Muscle layer of colon (tissue), 2 donors: Measurements from ENCODE around the gene TIFAB.

ENCODE experiments used
- H3K27ac ChIP-seq: one replicate; pipeline ENCODE4 v1.7.0; 2013; ENCODE audit warnings: low read depth, mild to moderate bottlenecking, low read length, moderate library complexity
- H3K27me3 ChIP-seq, 2 donors: one replicate each; pipeline ENCODE4 v1.7.0; 2013; ENCODE audit warnings: low read length in 2 of 2, mild to moderate bottlenecking in 2 of 2; ENCODE audit not compliant: insufficient read depth in 2 of 2, control insufficient read depth in 1 of 2
- H3K36me3 ChIP-seq: one replicate; pipeline ENCODE4 v1.7.0; 2013; ENCODE audit warnings: mild to moderate bottlenecking, low read length; ENCODE audit not compliant: insufficient read depth
- H3K4me1 ChIP-seq: one replicate; pipeline ENCODE4 v1.7.0; 2013; ENCODE audit warnings: mild to moderate bottlenecking, low read length; ENCODE audit not compliant: insufficient read depth
- H3K4me3 ChIP-seq, 2 donors: one replicate each; pipeline ENCODE4 v1.7.0; 2013; ENCODE audit warnings: low read length in 2 of 2, low read depth in 1 of 2, mild to moderate bottlenecking in 1 of 2, moderate library complexity in 1 of 2
- H3K9ac ChIP-seq: one replicate; pipeline ENCODE4 v1.7.0; 2013; ENCODE audit warnings: low read length
- H3K9me3 ChIP-seq: one replicate; pipeline ENCODE4 v1.7.0; 2013; ENCODE audit warnings: mild to moderate bottlenecking, low read length
- donor health status: abdominal sarcoma.
- donor health status: Adenocarcinoma of cecum.

The TIFAB gene

GRCh38 chr5:135445306-135445985, 6.7 kb downstream of the TIFAB start:
- peaks cover 13% of the 10 kb centered on the region for H3K4me1 ChIP-seq
- H3K27ac ChIP-seq, result no peak overlapping the region
- no peak overlapping the region for H3K4me3 ChIP-seq
- H3K9me3 ChIP-seq, result no peaks in the 10 kb centered on the region
- H3K9ac ChIP-seq, result no peak overlapping the region
- H3K36me3 ChIP-seq, result no peaks in the 10 kb centered on the region
- H3K27me3 ChIP-seq, result no peaks in the 10 kb centered on the region

GRCh38 chr5:135444881-135445280, 7.3 kb downstream of the TIFAB start:
- Histone ChIP-seq H3K9ac (no peak overlapping the region), H3K27me3 (no peaks in the 10 kb centered on the region), H3K4me3 (no peak overlapping the region), H3K4me1 (peaks cover 13% of the 10 kb centered on the region), H3K9me3 (no peaks in the 10 kb centered on the region), H3K27ac (no peak overlapping the region), H3K36me3 (no peaks in the 10 kb centered on the region)

- H3K4me1 ChIP-seq, result peaks cover 13% of the 10 kb centered on the region
- H3K4me3 ChIP-seq, result no peak overlapping the region
- no peaks in the 10 kb centered on the region for H3K9me3 ChIP-seq
- no peak overlapping the region for H3K9ac ChIP-seq
- H3K27me3 ChIP-seq, result no peaks in the 10 kb centered on the region
- H3K36me3 ChIP-seq, result no peaks in the 10 kb centered on the region
- no peak overlapping the region for H3K27ac ChIP-seq
These were observed 7.8 kb downstream of the TIFAB start for GRCh38 chr5:135444360-135444759.

- Histone ChIP-seq H3K9me3 (no peaks in the 10 kb centered on the region), H3K4me3 (no peak overlapping the region), H3K36me3 (no peaks in the 10 kb centered on the region), H3K27me3 (no peaks in the 10 kb centered on the region), H3K27ac (no peak overlapping the region), H3K4me1 (peaks cover 19% of the 10 kb centered on the region), H3K9ac (no peak overlapping the region)
These were observed 8.8 kb downstream of the TIFAB start for GRCh38 chr5:135443161-135443960.

- no peaks in the 10 kb centered on the region for H3K27me3 ChIP-seq
- no peaks in the 10 kb centered on the region for H3K9me3 ChIP-seq
- no peak overlapping the region for H3K4me3 ChIP-seq
- no peak overlapping the region for H3K9ac ChIP-seq
- H3K36me3 ChIP-seq, result no peaks in the 10 kb centered on the region
- H3K27ac ChIP-seq, result no peak overlapping the region
- H3K4me1 ChIP-seq, result peaks cover 27% of the 10 kb centered on the region
These were observed 9.6 kb downstream of the TIFAB start for GRCh38 chr5:135442431-135443160.

GRCh38 chr5:135441919-135442318, 10.2 kb downstream of the TIFAB start:
- H3K4me1 ChIP-seq, result peaks cover 28% of the 10 kb centered on the region

GRCh38 chr5:135441350-135441831, 10.8 kb downstream of the TIFAB start:
- no peaks in the 10 kb centered on the region for H3K9me3 ChIP-seq
- no peaks in the 10 kb centered on the region for H3K36me3 ChIP-seq
- H3K27ac ChIP-seq, result no peak overlapping the region
- peaks cover 28% of the 10 kb centered on the region for H3K4me1 ChIP-seq
- H3K9ac ChIP-seq, result no peak overlapping the region
- no peaks in the 10 kb centered on the region for H3K27me3 ChIP-seq
- H3K4me3 ChIP-seq, result no peak overlapping the region

More at GRCh38 chr5:135441919-135442318, 10.2 kb downstream of the TIFAB start:
- H3K27me3 ChIP-seq, result no peaks in the 10 kb centered on the region
- H3K4me3 ChIP-seq, result no peak overlapping the region
- H3K27ac ChIP-seq, result no peak overlapping the region
- no peak overlapping the region for H3K9ac ChIP-seq
- H3K36me3 ChIP-seq, result no peaks in the 10 kb centered on the region
- no peaks in the 10 kb centered on the region for H3K9me3 ChIP-seq

- H3K27me3 ChIP-seq, result no peaks in the 10 kb centered on the region
- no peaks in the 10 kb centered on the region for H3K36me3 ChIP-seq
- no peak overlapping the region for H3K4me3 ChIP-seq
- H3K9me3 ChIP-seq, result no peaks in the 10 kb centered on the region
- no peak overlapping the region for H3K9ac ChIP-seq
- peaks cover 28% of the 10 kb centered on the region for H3K4me1 ChIP-seq
- no peak overlapping the region for H3K27ac ChIP-seq
These were observed 11.2 kb downstream of the TIFAB start for GRCh38 chr5:135440916-135441315.

GRCh38 chr5:135439231-135440205, 12.6 kb downstream of the TIFAB start:
- Histone ChIP-seq H3K9me3 (no peaks in the 10 kb centered on the region), H3K27me3 (no peaks in the 10 kb centered on the region), H3K4me1 (peaks cover 35% of the 10 kb centered on the region), H3K4me3 (no peak overlapping the region), H3K9ac (no peak overlapping the region), H3K36me3 (no peaks in the 10 kb centered on the region), H3K27ac (no peak overlapping the region)

- Histone ChIP-seq H3K4me1 (peaks cover 34% of the 10 kb centered on the region), H3K4me3 (no peak overlapping the region), H3K36me3 (no peaks in the 10 kb centered on the region), H3K27ac (no peak overlapping the region), H3K9ac (no peak overlapping the region), H3K27me3 (no peaks in the 10 kb centered on the region), H3K9me3 (no peaks in the 10 kb centered on the region)
These were observed 13.4 kb downstream of the TIFAB start for GRCh38 chr5:135438636-135439221.
